ENCODE results near the gene WFDC12. TPM values are rescaled to one million over a fixed set of nuclear protein-coding genes. Genes with fewer than 3 reads are reported as not detected.

WFDC12 gene
- polyA plus RNA-seq, 1 donor (not counting 4 experiments of a cell fraction or from before 2014, with no cell fraction given): 1.8 TPM

DNA sequence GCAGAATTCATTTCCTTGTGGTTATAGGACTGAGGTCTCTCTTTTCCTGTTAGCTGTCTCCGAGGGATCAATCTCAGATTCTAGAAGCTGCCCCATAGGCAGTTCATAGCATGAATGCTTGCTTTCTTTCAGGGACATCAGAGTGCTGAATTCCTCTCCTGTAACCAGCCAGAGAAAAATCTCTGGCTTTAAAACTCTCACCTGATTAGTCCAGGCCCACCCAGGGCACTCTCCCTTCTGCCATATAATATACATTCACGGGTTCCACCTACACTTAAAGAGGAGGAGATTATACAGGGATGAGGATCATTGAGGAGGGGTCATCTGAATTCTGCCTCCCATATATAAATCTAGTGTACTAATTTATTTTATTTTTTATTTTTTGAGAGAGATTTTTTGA is 21.2 kb downstream of the WFDC12 start:
- Histone ChIP-seq H3K9me1 (ENCODE audit: control insufficient read depth, extremely low read depth, insufficient read depth, low read length) (no peaks in the 10 kb centered on the region), H3K79me2 (ENCODE audit: control insufficient read depth, insufficient read depth, low read length) (no peaks in the 10 kb centered on the region), H3K36me3 (ENCODE audit: control insufficient read depth in 2 of 2, extremely low read depth in 1 of 2, insufficient read depth in 2 of 2, low read length in 2 of 2) (no peaks in the 10 kb centered on the region), H3K4me2 (ENCODE audit: control insufficient read depth, extremely low read depth, insufficient read depth, low read depth, low read length) (no peak overlapping the region), H3K9me3 (ENCODE audit: control insufficient read depth, low read depth, low read length) (no peaks in the 10 kb centered on the region), H3K9ac (ENCODE audit: control insufficient read depth, extremely low read depth, insufficient read depth, low read length) (no peak overlapping the region), H3K4me1 (ENCODE audit: control insufficient read depth, extremely low read depth, insufficient read depth, low read length) (peaks cover 29% of the 10 kb centered on the region), H4K20me1 (ENCODE audit: control insufficient read depth, extremely low read depth, insufficient read depth, low read length) (no peaks in the 10 kb centered on the region), H2AFZ (ENCODE audit: control insufficient read depth, low read length) (no peak overlapping the region), H3K27me3 (ENCODE audit: control insufficient read depth, extremely low read depth, insufficient read depth, low read length) (no peaks in the 10 kb centered on the region), H3K4me3 (ENCODE audit: control insufficient read depth in 2 of 3, extremely low read depth in 1 of 3, insufficient read depth in 2 of 3, low read depth in 1 of 3, low read length in 3 of 3) (no peak overlapping the region), H3K27ac (ENCODE audit: control insufficient read depth, insufficient read depth, low read length) (no peak overlapping the region)
- FAIRE-seq: no peak
- no peak for TF ChIP-seq EZH2 (IDR thresholded peaks at IDR 0.05; ENCODE audit: low read length)
- TF ChIP-seq, protein P1, sequence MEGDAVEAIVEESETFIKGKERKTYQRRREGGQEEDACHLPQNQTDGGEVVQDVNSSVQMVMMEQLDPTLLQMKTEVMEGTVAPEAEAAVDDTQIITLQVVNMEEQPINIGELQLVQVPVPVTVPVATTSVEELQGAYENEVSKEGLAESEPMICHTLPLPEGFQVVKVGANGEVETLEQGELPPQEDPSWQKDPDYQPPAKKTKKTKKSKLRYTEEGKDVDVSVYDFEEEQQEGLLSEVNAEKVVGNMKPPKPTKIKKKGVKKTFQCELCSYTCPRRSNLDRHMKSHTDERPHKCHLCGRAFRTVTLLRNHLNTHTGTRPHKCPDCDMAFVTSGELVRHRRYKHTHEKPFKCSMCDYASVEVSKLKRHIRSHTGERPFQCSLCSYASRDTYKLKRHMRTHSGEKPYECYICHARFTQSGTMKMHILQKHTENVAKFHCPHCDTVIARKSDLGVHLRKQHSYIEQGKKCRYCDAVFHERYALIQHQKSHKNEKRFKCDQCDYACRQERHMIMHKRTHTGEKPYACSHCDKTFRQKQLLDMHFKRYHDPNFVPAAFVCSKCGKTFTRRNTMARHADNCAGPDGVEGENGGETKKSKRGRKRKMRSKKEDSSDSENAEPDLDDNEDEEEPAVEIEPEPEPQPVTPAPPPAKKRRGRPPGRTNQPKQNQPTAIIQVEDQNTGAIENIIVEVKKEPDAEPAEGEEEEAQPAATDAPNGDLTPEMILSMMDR (optimal IDR thresholded peaks at IDR 0.05 in 1 of 3, IDR thresholded peaks at IDR 0.05 in 1 of 3, conservative IDR thresholded peaks at IDR 0.05 in 1 of 3; ENCODE audit: extremely low read depth in 1 of 3, insufficient read depth in 2 of 3, low read length in 3 of 3): no peak
- dilution Hi-C loops (cut with MboI; ENCODE audit: extremely low pct_ligation_motif_present, low sequenced_read_pairs): no loop called here
- no peak for DNase-seq (ENCODE audit: low read depth, low spot score)

DNA sequence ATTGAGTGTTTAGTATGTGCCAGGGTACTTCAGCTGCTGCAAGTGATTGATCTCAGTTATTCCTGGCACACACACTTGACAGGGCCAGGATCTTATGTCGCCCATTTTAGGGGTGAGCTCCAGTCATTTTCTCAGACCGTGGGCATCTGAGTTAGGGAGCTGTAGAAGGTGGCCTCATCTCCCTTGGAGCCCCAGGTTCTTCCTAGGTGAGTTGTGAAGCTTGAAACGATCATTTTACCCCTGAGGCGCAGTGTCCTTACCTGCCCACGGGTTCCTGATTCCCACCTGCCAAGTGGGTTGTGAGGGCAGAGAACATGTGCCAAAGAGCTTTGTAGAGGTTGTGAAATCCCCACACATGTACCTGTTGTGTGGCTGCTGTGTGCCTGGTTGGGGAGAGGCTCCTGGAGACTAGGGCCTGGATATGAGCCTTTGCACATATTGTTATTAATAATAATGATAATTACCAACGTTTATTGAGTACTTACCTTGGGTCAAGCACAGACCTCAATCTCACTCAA is 22.9 kb downstream of the WFDC12 start:
- peak overlapping the region; percentile 92 for H2AFZ ChIP-seq (ENCODE audit: control insufficient read depth, low read length)
- dilution Hi-C loops (cut with MboI; ENCODE audit: extremely low pct_ligation_motif_present, low sequenced_read_pairs): no loop called here

More for the DNA sequence above, 22.9 kb downstream of the WFDC12 start:
- Histone ChIP-seq H3K9me3 (ENCODE audit: control insufficient read depth, low read depth, low read length) (no peaks in the 10 kb centered on the region), H3K4me3 (ENCODE audit: control insufficient read depth in 2 of 3, extremely low read depth in 1 of 3, insufficient read depth in 2 of 3, low read depth in 1 of 3, low read length in 3 of 3) (peak overlapping the region in 2 of 3 experiments; percentile 30 to 43), H3K79me2 (ENCODE audit: control insufficient read depth, insufficient read depth, low read length) (no peaks in the 10 kb centered on the region), H3K4me2 (ENCODE audit: control insufficient read depth, extremely low read depth, insufficient read depth, low read depth, low read length) (peak overlapping the region; percentile 76), H4K20me1 (ENCODE audit: control insufficient read depth, extremely low read depth, insufficient read depth, low read length) (no peaks in the 10 kb centered on the region), H3K27me3 (ENCODE audit: control insufficient read depth, extremely low read depth, insufficient read depth, low read length) (no peaks in the 10 kb centered on the region), H3K27ac (ENCODE audit: control insufficient read depth, insufficient read depth, low read length) (no peak overlapping the region), H3K9ac (ENCODE audit: control insufficient read depth, extremely low read depth, insufficient read depth, low read length) (peak overlapping the region; percentile 64), H3K36me3 (ENCODE audit: control insufficient read depth in 2 of 2, extremely low read depth in 1 of 2, insufficient read depth in 2 of 2, low read length in 2 of 2) (no peaks in the 10 kb centered on the region), H3K9me1 (ENCODE audit: control insufficient read depth, extremely low read depth, insufficient read depth, low read length) (no peaks in the 10 kb centered on the region), H3K4me1 (ENCODE audit: control insufficient read depth, extremely low read depth, insufficient read depth, low read length) (peaks cover 29% of the 10 kb centered on the region)
- TF ChIP-seq, protein P1 (optimal IDR thresholded peaks at IDR 0.05 in 1 of 3, IDR thresholded peaks at IDR 0.05 in 1 of 3, conservative IDR thresholded peaks at IDR 0.05 in 1 of 3; ENCODE audit: extremely low read depth in 1 of 3, insufficient read depth in 2 of 3, low read length in 3 of 3): no peak
- TF ChIP-seq EZH2 (IDR thresholded peaks at IDR 0.05; ENCODE audit: low read length): no peak
- DNase-seq (ENCODE audit: low read depth, low spot score) (no peak), FAIRE-seq (no peak)

Measured in keratinocyte (primary cell).